ENCODE results near the gene RASSF1. TPM values are rescaled to one million over a fixed set of nuclear protein-coding genes. Genes with fewer than 3 reads are reported as not detected.
A peak's percentile ranks its signal among the peaks of the same experiment; 100 is the strongest.

Gene RASSF1
- total RNA-seq, 2 experiments from 2014 or later: 68.0 to 71.2 TPM

DNA sequence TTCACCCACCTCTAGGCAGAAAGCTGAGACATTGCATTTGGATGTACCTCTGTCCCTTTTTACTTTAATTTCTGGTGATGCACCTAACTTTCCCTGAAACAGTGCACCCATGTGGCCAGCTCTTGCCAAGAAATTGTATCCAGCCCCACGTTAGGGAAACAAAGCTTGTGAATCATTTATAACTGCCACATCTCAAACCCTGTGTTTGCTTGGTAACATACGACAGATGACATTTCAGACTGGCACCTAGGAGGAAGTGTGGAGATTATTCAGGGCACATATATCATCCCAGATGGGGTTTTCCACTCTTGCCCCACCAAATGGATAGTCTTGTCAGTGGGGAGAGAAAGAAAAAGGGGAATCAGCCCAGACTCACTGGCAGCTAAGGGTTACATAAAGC lies 12.1 kb upstream of the RASSF1 start:
- Mint-ChIP-seq H3K36me3 (ENCODE audit: low read depth) (peaks cover 67% of the 10 kb centered on the region), H3K27ac (peak overlapping the region; percentile 53), H3K9me3 (no peaks in the 10 kb centered on the region), H3K4me1 (ENCODE audit: low read depth) (peaks cover 64% of the 10 kb centered on the region), H3K4me3 (peak overlapping the region; percentile 49), H3K27me3 (no peaks in the 10 kb centered on the region)
- Histone ChIP-seq H3K9me3 (ENCODE audit: control insufficient read depth in 1 of 2, insufficient read depth in 1 of 2, low read length in 2 of 2) (no peaks in the 10 kb centered on the region), H3K36me3 (ENCODE audit: insufficient read depth, low read length) (peaks cover 72% of the 10 kb centered on the region), H3K27me3 (ENCODE audit: control insufficient read depth in 1 of 2, insufficient read depth in 2 of 2, low read length in 2 of 2) (no peaks in the 10 kb centered on the region), H3K4me3 (ENCODE audit: low read length) (no peak overlapping the region), H3K4me1 (ENCODE audit: insufficient read depth, low read length) (peaks cover 74% of the 10 kb centered on the region), H3K27ac (ENCODE audit: low read depth in 1 of 2, low read length in 2 of 2) (no peak overlapping the region)
- ChIA-PET CTCF (interaction anchor here (0.7 to 1.1 kb wide), 3 partner anchors 13 to 1039 kb away, joined by 3 read pairs; no protein-coding TSS in a partner anchor), POLR2A (interaction anchor here (2.5 to 6.4 kb wide), 3 partner anchors 13 to 54 kb away, joined by 9 to 57 read pairs (median 42); partner anchors contain the start of genes HYAL3, NAA80 and RASSF1)
- ATAC-seq (ENCODE audit: poor library complexity) (no peak), DNase-seq (peak in 2 of 14 experiments; percentile 49 to 58)
- TF ChIP-seq CTCF (IDR thresholded peaks at IDR 0.05): no peak
- intact Hi-C loops (cut with DNase I, micrococcal nuclease): loop anchor here in 1 of 2 experiments (5.0 kb wide), 2 partner anchors 1040 to 1150 kb away; partner anchors contain the start of genes DCAF1 and RBM15B

GRCh38 chr3:50351323-50351697 lies 10.7 kb upstream of the RASSF1 start:
- Histone ChIP-seq H3K27ac (ENCODE audit: low read depth in 1 of 2, low read length in 2 of 2) (peak overlapping the region; percentile 94 to 97), H3K4me3 (ENCODE audit: low read length) (peak overlapping the region; percentile 76), H3K27me3 (ENCODE audit: control insufficient read depth in 1 of 2, insufficient read depth in 2 of 2, low read length in 2 of 2) (no peaks in the 10 kb centered on the region), H3K4me1 (ENCODE audit: insufficient read depth, low read length) (peaks cover 73% of the 10 kb centered on the region), H3K36me3 (ENCODE audit: insufficient read depth, low read length) (peaks cover 63% of the 10 kb centered on the region), H3K9me3 (ENCODE audit: control insufficient read depth in 1 of 2, insufficient read depth in 1 of 2, low read length in 2 of 2) (no peaks in the 10 kb centered on the region)
- H3K9me3 Mint-ChIP-seq: no peaks in the 10 kb centered on the region
- no peaks in the 10 kb centered on the region for H3K27me3 Mint-ChIP-seq
- ChIA-PET CTCF (interaction anchor here (0.9 to 1.7 kb wide), 4 partner anchors 27 to 1038 kb away, joined by 3 to 8 read pairs (median 4); no protein-coding TSS in a partner anchor), POLR2A (interaction anchor here (0.6 to 4.9 kb wide), 20 partner anchors 8 to 1034 kb away, joined by 3 to 214 read pairs (median 6); partner anchors contain the start of genes C3orf18, GNAI2, HEMK1 and HYAL2)
- no peak for DNase-seq
- H3K27ac Mint-ChIP-seq: peak overlapping the region; percentile 99
- H3K36me3 Mint-ChIP-seq (ENCODE audit: low read depth): peaks cover 64% of the 10 kb centered on the region
- peak overlapping the region; percentile 97 for H3K4me3 Mint-ChIP-seq
- intact Hi-C loops (cut with DNase I, micrococcal nuclease): loop anchor here (1.0 to 5.0 kb wide), 6 partner anchors 8 to 1151 kb away; partner anchors contain the start of genes TMEM115 (in 2 of the 2), DCAF1 (in 1 of the 2), IFRD2 (in 1 of the 2) and RBM15B (in 1 of the 2)
- no peak for TF ChIP-seq CTCF (IDR thresholded peaks at IDR 0.05)
- ATAC-seq (ENCODE audit: poor library complexity): no peak
- H3K4me1 Mint-ChIP-seq (ENCODE audit: low read depth): peaks cover 61% of the 10 kb centered on the region

DNA sequence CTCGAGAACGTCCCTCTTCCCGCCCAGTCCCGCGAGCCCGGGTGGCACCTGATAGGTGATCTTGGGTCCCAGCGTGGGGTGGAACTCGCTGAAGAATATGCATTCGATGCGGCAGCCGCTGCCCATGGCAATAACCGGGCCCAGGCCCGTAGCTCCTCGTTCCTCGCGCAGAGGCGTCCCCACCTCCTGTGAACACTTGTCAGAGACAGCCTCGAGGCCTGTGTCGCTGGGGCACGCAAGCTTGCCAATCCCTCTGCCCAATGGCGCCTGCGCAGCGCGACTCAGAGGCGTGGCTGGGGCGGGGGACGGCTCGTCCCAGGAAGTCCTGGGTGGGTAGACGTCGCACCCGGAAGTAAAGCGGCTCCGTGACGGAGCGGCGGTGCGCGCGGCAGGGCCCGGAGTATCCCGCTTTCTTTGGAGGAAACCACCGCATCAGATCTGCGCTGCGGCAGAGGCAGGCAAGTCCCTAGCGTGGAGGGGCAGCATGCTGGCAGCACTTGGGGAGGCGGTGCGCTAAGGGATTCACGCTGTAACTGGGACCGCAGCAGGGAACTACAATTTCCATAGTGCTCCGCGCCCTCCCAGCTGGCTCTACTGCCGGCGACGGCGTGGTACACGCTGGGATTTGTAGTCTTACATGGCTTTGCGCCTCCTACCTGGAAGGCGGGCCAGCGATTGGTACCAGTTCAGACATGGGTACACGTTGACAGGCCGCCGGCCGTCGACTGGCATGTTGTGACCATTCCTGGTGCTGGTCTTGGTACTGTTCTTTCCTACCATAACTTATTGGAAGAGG lies 10.1 kb upstream of the RASSF1 start, which contains the start of the genes CYB561D2 and NPRL2:
Gene CYB561D2, plus strand, starts transcription at position 336 of the 796 bp plus-strand sequence. CDS start 572 bp downstream, outside the sequence.
Gene NPRL2, minus strand, starts transcription at position 249 of the 796 bp plus-strand sequence. Its CDS starts 123 bp downstream, at position 126.
- H3K27ac Mint-ChIP-seq: peak within 1 kb of the TSS; percentile 99
- Histone ChIP-seq H3K36me3 (ENCODE audit: insufficient read depth, low read length) (peaks cover 58% of the 10 kb centered on the region), H3K4me3 (ENCODE audit: low read length) (peak within 1 kb of the TSS; percentile 76), H3K4me1 (ENCODE audit: insufficient read depth, low read length) (peaks cover 73% of the 10 kb centered on the region), H3K27ac (ENCODE audit: low read depth in 1 of 2, low read length in 2 of 2) (peak within 1 kb of the TSS; percentile 94 to 97), H3K27me3 (ENCODE audit: control insufficient read depth in 1 of 2, insufficient read depth in 2 of 2, low read length in 2 of 2) (no peaks in the 10 kb centered on the region), H3K9me3 (ENCODE audit: control insufficient read depth in 1 of 2, insufficient read depth in 1 of 2, low read length in 2 of 2) (no peaks in the 10 kb centered on the region)
- intact Hi-C loops (cut with DNase I, micrococcal nuclease): loop anchor here (1.0 to 5.0 kb wide), 6 partner anchors 9 to 1152 kb away; partner anchors contain the start of genes TMEM115 (in 2 of the 2), DCAF1 (in 1 of the 2), IFRD2 (in 1 of the 2) and RBM15B (in 1 of the 2)
- H3K4me1 Mint-ChIP-seq (ENCODE audit: low read depth): peaks cover 64% of the 10 kb centered on the region
- ATAC-seq (ENCODE audit: poor library complexity) (peak; percentile 85), DNase-seq (peak; percentile 98 to 100 (median 99))
- ChIA-PET CTCF (interaction anchor here (0.7 to 2.0 kb wide), 8 partner anchors 9 to 1039 kb away, joined by 3 to 12 read pairs (median 4); no protein-coding TSS in a partner anchor), POLR2A (interaction anchor here (0.6 to 4.9 kb wide), 27 partner anchors 9 to 1929 kb away, joined by 3 to 214 read pairs (median 5); partner anchors contain the start of genes C3orf18, GNAI2, HEMK1 and HYAL2)
- H3K36me3 Mint-ChIP-seq (ENCODE audit: low read depth): peaks cover 63% of the 10 kb centered on the region
- no peaks in the 10 kb centered on the region for H3K27me3 Mint-ChIP-seq
- H3K4me3 Mint-ChIP-seq: peak within 1 kb of the TSS; percentile 97
- no peaks in the 10 kb centered on the region for H3K9me3 Mint-ChIP-seq
- TF ChIP-seq CTCF (IDR thresholded peaks at IDR 0.05): no peak

Data from CD4-positive, alpha-beta T cell (primary cell).